Loucy (cell line): ENCODE results near the gene CD82.

Experiments
- EZH2phosphoT487 ChIP-seq: fragments of 200-600 bp; IDR thresholded peaks from 2 replicates; pipeline ENCODE4 v1.6.1; 2018; ENCODE audit warnings: antibody characterized with exemption, mild to moderate bottlenecking, moderate library complexity, borderline replicate concordance
- TF ChIP-seq, protein P1 (sequence below): fragments of 200-600 bp; sonication (generic); conservative IDR thresholded peaks from 2 replicates; pipeline ENCODE4 v1.5.1; 2014; ENCODE audit warnings: mild to moderate bottlenecking, antibody characterized with exemption, low read length

DNA sequence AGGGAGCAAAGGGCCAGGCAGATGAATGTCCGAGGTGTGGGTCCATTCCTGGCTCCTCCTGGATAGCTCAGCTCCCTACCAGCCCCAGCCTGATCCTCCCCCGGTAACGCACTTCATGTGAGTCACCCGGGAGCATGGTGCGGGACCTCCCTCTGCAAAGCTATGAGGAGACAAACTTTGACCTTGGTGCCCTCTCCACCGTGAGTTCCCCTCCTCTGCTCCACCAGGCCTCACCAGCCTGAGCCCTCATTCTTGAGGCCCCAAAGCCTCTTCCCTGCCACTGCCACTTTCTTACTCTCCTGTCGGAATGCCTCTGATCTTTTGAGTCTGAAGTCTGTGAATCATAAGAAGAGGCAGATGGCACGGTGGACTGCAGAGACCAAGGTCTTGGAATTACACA, 37.4 kb upstream of the CD82 start:
- TF ChIP-seq, protein P1, sequence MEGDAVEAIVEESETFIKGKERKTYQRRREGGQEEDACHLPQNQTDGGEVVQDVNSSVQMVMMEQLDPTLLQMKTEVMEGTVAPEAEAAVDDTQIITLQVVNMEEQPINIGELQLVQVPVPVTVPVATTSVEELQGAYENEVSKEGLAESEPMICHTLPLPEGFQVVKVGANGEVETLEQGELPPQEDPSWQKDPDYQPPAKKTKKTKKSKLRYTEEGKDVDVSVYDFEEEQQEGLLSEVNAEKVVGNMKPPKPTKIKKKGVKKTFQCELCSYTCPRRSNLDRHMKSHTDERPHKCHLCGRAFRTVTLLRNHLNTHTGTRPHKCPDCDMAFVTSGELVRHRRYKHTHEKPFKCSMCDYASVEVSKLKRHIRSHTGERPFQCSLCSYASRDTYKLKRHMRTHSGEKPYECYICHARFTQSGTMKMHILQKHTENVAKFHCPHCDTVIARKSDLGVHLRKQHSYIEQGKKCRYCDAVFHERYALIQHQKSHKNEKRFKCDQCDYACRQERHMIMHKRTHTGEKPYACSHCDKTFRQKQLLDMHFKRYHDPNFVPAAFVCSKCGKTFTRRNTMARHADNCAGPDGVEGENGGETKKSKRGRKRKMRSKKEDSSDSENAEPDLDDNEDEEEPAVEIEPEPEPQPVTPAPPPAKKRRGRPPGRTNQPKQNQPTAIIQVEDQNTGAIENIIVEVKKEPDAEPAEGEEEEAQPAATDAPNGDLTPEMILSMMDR = no peak
- TF ChIP-seq EZH2phosphoT487 = no peak
